Activated CD4-positive, alpha-beta T cell treated with anti-CD3 and anti-CD28 coated beads for 4 hours (primary cell): Measurements from ENCODE around the gene CEP72.
A peak's percentile ranks its signal among the peaks of the same experiment; 100 is the strongest.

ENCODE experiments used
- DNase-seq, 2 donors: peaks; one replicate each; pipeline ENCODE4 v3.0.0-alpha.2; 2020

Gene CEP72

DNA sequence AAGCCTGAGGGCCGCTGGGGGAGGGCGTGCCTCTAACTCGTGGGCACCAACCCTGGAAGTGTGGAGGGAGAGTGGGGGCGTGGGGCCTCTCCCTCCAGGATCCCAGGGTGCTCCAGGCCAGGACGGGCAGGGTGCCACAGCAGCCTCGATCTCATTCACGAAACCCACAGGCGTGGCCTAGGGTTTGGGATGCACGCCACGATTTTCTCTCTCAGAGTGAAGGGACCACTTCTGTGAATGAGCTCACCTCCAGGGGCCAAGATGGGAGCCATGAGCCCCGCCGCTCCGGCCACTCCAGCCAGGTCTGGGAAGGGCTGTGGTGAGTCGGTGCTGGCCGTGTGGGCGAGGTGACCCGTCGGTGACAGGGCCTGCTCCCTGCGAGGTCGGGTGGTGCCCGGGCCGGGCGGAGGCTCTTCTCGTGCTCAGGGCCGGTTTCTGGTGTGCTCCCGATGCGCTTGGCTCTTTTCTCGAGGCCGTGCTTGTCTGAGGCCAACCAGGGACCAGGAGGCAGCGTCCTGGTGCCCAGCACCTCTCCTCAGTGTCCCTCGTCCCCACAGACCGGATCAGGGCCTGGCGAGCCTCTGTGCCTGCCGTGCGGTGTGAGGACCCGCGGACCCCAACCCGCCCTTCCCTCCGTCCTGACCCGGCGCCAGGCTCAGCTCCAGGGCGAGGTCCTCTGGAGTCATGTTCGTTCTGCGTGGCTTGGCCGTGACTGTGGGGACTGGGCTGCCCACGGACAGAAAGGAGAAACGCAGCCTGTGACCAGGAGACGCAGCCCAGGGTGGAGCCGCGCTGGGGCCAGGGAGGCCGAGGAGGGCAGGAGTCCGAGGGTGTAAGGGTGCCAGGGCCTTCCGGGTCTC is 50.0 kb downstream of the CEP72 start:
- no peak for DNase-seq

DNA sequence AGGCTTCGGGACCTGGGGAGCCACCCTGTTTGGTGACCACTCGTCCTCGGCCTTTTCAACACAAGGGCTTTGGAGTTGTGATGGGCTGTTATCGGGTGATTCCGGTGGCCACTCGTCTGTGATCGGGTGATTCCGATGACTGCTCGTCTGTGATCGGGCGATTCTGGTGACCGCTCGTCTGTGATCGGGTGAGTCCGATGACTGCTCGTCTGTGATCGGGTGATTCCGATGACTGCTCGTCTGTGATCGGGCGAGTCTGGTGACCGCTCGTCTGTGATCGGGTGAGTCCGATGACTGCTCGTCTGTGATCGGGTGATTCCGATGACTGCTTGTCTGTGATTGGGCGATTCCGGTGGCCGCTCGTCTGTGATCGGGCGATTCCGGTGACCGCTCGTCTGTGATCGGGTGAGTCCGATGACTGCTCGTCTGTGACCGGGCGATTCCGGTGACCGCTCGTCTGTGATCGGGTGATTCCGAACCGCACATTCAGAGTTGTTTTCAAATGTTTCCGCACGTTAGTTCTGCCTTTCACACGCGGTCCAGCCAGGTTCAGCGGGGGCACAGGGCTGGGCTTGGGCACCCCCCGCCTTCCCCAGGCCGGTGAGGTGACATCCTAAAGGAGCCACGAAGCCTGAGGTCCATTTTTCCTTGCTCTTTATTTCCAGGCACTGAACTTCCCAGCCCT is 50.8 kb downstream of the CEP72 start:
- no peak for DNase-seq

DNA sequence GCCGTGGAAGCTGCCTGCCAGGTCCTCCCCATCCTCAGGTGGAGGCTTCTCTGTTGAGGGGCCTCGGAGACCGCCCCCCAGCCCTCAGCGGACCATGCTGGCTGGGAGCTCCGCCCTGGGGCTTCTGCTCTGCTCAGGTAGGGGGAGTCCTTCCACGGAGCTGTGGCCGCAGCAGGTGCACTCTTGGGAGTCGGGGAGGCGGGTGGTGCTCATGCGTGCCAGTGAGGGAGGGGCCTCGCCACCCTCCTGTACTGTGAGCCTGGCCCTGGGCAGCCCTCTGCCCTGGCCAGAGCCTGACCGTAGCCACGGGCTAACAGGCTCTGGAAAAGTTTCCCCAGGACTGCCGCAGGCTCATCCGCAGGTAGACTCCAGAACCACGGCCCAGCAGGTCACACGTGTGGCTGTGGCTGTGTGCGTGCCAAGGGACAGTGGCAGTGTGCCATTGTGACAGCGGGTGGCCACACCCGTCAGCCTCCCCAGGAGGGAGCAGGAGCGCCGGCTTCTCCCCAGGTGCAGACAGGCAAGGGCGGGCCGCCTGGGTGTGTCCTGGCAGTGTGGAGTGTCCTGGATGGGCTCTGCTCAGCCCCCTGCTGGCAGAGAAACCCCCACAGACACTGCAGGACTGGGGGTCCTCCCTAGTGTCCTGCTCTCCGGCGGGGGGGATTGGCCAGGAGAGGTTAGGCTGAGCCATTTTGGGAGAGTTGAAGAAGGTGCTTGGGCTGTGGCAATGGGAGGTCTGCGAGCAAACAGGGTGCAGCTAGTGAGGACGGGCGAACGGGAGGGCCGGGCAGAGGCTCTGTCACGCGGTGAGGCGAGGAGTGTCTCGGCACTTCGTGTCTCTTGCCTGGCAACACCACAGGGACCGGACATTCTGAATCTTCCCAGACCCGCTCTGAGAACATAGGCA is 51.5 kb downstream of the CEP72 start:
- DNase-seq = no peak

DNA sequence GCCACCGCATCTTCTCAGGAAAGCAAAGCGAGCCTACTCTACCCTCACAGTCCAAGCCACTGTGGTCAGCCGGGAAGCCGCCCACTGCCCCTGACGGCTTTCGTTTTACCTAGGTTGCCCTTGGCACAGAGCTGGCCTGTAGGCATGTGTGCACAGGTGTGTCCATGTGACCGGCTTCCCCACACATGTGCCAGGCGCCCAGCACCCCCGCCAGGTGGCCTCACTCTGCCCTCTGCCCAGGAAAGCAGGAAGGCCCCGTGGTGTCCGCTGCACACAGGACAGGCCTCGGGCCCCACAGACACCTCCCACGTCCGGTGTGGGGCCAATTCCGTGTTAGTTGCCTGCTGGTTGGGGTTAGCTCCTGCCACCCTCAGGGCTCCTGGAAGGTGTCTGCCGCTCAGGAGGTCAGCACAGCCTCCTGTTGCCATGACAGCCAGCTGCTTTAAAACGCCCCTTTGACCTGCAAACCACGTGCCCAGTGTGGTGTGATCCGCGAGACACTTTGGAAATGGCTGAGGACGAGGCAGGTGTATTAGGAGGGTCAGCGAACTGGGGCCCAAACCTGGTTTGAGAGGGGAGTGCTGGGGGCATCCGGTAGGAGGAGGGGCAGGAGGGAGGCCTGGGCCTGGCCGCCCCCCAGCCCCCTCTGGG is 52.3 kb downstream of the CEP72 start:
- DNase-seq = no peak

DNA sequence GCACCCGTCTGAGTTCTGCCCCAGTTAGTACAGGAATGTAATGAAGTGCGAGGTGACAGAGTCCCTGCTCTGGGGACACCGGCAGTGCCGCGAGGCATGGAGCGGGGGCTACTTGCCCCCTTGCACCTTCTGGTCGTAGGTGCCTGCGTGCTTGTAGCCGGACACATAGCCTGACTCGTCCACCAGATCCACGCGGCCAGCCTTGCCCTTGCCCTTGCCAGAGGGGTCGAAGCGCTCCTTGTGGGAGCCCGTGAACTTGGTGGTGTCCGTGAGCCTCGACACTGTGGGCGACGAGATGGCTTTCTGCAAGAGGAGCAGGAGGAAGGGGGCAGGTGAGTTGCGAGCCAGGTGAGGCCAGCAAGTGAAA is 52.8 kb downstream of the CEP72 start:
- DNase-seq = no peak

DNA sequence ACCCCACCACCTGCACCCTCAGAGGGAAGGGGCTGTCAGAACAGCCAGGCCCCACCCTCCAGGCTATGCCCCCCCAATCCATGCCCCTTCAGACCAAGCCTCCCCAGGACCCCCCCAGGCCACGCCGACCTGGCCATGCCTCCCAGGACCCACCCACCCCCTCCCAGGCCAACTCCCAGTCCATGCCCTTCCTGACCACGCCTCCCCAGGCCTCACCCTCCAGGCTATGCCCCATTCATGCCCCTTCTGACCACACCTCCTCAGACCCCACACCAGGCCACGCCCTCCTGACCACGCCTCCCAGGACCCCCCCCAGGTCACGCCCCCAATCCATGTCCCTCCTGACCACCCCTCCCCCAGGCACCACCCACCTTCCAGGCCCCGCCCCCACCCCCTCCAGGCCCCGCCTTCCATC is 53.4 kb downstream of the CEP72 start:
- no peak for DNase-seq

DNA sequence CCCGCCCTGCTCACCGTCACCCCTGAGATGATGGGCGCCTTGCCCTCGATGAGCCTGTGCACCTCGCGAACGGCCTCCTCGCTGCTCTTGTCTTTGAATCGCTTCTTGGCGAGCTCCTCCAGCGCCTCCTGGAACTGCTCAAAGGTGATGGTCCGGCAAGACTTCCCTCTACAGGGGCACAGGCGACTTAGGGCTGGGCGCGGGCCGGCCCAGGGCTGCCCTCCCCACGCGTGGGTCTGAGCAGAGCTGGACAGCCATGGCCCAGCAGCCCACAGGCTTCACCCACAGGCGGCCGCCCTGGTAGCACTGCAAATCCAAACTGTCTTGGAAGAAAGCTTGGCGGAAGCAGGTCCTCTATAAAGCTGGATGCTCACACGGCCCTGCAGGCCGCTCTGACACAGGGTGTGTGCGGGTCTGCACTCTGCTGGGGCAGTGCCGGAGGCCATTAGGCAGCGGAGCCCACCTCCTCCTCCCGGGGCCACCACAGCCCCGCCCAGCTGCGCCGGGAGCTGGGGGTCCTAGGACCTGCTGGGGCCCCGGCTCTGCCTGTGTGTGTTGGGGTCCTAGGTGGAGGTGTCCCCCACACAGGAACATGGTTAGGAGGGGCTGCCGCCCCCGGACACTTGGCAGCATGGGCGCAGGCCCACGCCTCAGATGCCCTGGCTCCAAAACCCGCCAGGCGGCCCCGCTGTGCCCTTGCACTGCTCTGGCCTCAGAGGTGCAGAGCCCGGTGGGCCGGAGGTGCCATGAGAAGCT is 54.0 kb downstream of the CEP72 start:
- DNase-seq = no peak

DNA sequence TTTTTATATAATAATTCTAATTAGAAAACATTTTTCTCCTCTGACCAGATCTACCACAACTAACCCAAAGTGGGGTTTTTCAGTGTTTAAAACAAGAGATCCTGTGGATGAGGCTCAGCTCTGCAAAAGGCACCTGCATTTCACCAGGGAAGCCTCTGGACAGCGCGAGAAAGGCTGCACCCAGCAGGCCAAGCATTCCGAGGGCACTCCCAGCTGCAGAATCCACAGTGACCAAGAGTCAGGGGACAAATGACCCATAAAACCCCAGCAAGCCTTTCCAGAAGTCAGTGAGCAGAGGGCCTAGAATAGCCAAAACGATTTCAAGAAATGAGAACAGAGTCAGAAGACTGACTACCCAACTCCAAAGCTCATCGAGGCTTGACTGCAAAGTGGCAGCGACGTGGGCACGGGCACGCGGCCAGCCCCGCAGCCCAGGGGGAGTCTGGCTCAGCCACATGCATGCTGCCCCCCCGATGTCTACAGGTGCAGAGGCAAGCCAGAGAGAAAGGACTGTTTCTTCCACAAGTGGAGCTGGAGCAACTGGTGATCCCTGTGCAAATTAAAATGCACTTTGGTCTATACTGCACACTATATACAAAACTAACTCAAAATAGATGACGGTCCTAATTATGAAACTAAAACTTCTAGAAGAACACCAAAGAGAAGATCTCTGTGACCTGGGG is 54.8 kb downstream of the CEP72 start:
- DNase-seq = no peak

DNA sequence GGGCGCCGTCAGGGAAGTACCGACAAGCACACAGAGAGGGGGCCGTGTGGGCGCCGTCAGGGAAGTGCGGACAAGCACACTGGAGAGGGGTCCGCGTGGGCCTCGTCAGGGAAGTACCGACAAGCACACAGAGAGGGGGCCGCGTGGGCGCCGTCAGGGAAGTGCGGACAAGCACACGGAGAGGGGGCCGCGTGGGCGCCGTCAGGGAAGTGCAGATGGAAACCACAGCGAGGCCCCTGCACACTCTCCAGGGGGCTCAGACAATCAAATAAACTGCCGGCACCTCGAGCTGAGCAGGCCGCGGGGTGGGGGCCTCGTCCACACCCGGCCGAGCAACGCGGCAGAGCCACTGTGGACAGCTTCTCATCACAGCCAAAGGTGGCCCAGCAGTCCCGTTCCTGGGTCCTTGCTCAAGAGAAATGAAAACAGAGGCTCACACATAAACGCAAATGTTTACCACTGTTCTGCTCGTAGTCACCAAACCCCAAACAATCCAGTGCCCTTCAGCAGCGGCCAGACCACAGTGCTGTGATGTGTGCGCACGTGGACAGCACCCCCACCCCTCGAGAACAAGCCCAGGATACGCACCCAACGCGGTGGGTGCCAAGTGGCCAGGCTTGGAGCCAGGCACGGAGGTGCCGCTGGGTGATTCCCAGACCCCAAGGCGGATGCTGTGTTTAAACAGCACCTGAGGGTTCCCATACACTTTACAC is 56.3 kb downstream of the CEP72 start:
- no peak for DNase-seq

DNA sequence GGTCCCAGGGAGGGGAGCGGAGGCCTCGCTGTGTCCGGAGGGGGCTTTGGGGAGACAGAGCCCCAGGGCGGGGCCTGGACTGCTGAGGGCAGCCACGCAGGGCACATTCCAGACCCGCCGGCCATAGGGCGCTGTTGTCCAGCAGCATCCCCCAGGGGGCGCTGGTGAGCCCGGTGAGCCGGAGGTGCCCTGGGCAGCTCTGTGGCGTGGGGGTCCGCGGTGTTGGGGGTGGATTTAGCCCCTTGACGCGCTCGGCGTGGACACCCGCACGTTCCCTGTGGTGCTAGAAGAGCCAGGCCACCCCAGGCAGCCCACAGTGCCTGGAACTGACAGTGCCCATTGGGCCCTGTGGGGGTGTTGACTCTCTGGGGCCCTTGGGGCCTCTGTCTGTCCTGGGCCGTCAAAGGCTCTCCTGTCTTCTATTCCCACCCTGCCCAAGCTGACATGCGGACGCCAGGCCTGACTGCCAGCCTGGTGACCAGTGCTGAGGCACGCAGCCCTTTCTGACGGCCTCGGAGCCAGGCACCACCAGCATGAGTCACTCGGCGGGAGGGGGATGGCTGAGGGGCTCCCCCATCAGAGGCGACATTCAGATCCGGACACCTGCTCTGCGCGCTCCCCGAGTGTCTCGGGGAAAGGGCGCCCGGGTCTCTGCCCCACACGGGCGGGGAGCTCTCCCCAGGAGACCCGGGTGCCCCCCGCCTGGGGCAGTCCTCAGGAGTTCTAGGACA is 57.1 kb downstream of the CEP72 start:
- DNase-seq = peak in 1 of 2 donors; percentile 48

DNA sequence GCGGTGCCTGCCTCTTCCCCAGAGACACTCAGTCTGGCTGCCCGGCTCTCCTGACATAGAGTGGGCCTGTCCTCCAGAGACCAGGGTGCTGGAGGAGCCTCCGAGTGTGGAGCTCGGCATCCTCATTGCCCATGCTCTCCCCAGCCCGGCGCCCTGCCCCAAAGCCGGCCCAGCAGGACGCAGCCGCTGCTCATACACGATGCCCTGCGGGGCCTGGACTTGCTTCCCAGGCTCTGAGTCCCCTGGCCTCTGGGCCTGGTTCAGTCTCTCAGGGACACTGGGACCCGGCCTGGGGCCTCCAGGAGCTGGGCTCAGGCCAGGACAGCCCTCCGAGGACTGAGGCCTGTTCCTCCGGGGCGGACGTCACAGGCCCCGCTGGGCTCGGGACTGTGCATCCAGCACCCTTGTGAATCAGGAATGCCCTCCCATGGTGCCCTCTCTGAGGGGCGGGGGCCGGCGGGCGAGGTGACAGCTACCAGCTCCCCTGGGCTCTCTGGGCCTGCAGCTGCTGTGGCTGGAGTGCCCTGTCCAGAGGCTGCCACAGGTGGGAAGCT is 57.8 kb downstream of the CEP72 start:
- no peak for DNase-seq

DNA sequence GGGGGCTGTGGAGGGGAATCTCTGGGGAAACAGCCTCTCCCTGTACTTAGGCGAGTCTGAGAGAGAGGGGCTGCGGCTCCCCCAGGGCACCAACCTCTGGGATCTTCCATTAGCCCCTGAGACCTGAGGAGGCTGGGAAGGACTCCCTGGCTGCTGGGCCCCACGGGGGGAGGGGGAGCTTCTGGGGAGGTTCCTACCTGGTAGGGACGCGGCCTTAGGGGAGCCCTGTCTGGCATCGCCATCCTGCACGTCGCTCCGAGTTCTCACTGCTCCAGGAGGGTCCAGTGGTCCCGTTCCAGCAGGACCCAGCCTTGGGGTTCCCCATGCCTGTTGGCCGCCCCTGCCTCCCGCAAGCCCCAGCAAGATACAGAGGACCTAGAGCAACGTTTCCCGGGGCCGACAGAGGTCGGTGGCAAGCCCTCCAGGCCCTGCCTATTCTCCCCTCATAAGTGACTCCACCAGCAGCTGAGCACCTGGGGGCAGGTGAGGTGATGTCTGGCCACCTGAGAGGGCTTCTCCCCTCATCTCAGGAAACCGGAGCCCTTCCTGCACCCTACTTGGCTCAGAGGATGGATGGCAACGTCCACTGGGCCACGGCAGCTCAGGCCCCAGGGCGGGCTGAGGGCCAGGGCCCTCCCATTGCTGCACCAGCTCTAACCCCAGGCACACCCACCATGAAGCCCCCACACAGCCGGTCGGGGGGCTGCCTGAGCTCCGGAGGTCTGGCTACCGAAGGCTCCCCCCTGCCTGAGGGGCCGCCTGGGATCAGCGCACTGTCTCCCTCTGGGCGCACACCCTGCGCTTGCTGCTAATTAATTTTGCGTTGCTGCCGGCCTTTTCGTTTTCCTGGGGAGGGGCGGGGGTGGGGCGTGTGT is 58.5 kb downstream of the CEP72 start:
- no peak for DNase-seq

DNA sequence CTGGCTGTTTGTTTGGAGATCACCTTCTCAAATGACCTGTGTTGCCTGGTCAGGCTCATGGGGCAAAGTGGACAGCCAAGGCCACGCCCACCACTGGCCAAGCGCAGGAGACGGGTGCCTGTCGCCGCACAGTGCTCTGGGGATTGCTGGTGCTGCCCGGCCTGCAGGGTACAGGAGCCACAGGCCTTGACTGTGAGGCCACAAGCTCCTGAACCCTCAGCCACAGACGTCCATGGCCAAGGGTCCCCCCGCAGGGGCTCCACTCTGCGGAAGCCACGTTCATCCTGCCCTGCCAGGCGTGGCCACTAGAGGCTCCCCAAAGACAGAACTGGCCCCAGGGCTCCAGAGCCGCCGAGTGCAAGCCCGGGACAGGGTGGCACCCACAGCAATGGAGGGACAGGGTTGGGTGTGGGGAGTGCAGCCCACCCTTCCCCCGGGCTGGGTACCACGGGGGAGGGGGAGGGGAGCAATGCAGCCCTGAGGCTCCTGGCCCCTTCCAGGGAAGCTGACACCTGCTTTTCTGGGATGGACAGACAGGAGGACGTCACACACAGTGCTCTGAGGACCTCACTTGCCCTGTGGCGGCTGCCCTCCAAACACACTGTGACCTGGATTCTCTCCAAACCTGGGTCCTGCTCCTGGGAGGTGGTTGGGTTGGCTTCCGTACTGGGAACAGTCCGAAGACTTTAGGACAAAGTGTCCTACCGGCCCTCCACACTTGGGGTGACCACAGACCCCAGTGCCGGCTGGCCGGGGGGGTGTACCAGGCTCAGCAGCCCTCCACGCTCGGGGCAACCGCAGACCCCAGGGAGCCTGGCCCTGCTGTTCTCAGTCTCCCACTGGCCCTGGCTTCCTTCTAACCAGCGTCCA is 59.6 kb downstream of the CEP72 start:
- DNase-seq = peak; percentile 62 to 66

DNA sequence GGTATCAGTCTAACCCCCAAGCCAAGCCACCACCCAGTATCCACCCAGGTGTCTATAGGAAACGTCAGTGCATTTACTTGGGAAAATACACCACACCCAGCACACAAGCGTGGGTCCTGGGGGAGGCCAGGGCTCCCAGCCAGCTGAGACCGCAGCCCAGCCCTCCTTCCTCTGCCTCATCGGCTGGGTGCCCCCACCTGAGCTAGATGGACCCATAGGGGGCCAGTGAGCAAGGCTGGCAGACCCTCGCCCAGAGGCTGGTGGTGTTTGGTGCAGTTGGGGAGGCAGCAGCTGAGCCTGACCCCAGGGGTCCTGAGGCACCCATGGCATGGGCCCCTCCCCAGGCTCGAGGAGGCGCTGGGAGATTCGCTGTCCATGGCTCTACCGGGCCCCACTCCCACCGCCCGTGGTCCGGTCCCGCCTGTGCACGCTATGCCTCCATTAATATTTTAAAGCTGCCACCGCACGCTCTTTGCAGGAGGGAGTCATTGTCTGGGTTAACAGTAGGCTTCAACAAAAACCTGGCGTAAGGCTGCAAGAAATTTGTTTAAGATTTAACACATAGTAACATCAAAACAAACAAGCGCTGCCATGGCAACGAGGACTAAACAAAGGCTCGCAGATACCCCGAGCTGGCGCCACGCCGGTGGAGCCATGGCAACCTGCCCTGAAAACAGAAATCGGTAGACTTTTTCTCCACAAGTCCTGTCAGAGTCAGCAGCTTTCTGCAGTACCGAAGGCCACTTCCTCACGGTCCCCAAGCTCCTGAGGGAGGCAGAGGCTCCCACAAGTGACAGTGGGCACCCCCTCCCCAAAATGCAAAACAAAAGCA is 60.4 kb downstream of the CEP72 start:
- DNase-seq = peak; percentile 61 to 66

DNA sequence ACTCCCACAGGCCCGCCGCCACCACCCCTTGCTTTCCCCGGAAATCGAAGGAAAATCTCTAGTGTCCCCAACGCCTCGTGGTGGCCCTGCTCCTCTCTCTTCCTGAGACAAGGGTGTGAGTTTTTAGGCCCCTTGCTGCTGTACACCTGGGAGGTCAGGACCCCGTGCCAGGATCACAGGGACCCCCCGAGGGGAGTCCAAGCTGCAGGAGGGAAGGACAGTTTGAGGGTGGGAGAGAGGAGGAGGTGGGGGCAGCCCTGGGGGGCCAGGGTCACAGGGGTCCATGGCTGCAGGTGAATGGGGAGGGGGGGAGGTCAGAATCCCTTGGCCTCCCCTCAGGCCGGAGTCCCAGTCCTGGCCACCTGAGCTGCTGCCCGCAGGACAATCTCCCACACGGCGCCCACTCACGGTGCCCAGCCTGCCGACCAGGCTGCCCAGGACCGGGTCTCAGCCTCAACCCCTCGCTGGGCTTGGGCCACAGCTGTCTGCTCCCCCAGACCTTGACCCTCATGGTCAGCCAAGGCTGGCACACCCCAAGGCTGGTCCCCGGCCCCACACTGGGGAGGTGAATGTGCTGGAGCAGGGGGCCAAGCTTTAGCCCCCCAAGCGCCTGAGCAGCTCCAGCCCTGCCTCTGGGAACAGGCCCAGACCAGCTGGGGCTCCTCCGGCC is 61.2 kb downstream of the CEP72 start:
- DNase-seq = no peak
